PC-9 (cell line): ENCODE measurements around the gene MDFIC2. TPM values are rescaled to one million over a fixed set of nuclear protein-coding genes. Genes with fewer than 3 reads are reported as not detected.
"Not testable (repeated sequence)": the region's sequence is repeated elsewhere in the genome, so short reads cannot be mapped to it uniquely, and the experiment has no call there.

ENCODE experiments used
- BruUV-seq: library from RNA; stranded (reverse); fragments of 400-500 nt; replicated peaks from 2 replicates; lab custom pipeline; 2021; lab: Mats Ljungman, UMichigan
- CTCF ChIA-PET: fragments of 300-600 bp; sonication (Branson Sonifier 250); formaldehyde crosslinking; loops from one replicate; lab custom pipeline; 2022; ENCODE audit warnings: antibody characterized with exemption; lab: Charles Lee
- POLR2A ChIA-PET: fragments of 300-600 bp; sonication (Branson Sonifier 250); formaldehyde crosslinking; loops from one replicate; lab custom pipeline; 2022; ENCODE audit warnings: antibody characterized with exemption; ENCODE audit not compliant: unreplicated experiment; lab: Charles Lee
- DNase-seq, 2 experiments: peaks; one replicate each; pipeline versions ENCODE4 v3.0.0 to v3.0.0-alpha.2; 2015 to 2022; ENCODE audit warnings: mixed read lengths in 1 of 2
- H2AFZ ChIP-seq: fragments of 200-600 bp; sonication (generic); 2 replicates; pipeline ENCODE4 v1.8.1; 2017; ENCODE audit warnings: antibody characterized with exemption
- H3F3A ChIP-seq: fragments of 200-600 bp; sonication (generic); 2 replicates; pipeline ENCODE4 v1.8.1; 2017; ENCODE audit warnings: antibody characterized with exemption, mild to moderate bottlenecking, low read depth; ENCODE audit not compliant: insufficient read depth
- H3K27ac ChIP-seq: fragments of 200-600 bp; sonication (generic); 2 replicates; pipeline ENCODE4 v1.6.1; 2016; ENCODE audit warnings: mixed run types
- H3K27me3 ChIP-seq: fragments of 200-600 bp; sonication (generic); 2 replicates; pipeline ENCODE4 v1.6.1; 2016; ENCODE audit warnings: low read depth, mixed run types; ENCODE audit not compliant: insufficient read depth
- H3K36me3 ChIP-seq: fragments of 200-600 bp; sonication (generic); 2 replicates; pipeline ENCODE4 v1.6.1; 2016; ENCODE audit warnings: low read depth, mixed run types
- H3K4me1 ChIP-seq: fragments of 200-600 bp; sonication (generic); replicated peaks from 2 replicates; pipeline ENCODE4 v1.6.1; 2016; ENCODE audit warnings: mixed run types; ENCODE audit not compliant: insufficient read depth
- H3K4me2 ChIP-seq: fragments of 200-600 bp; sonication (generic); 2 replicates; pipeline ENCODE4 v1.6.1; 2017; ENCODE audit warnings: mixed run types
- H3K4me3 ChIP-seq: fragments of 200-600 bp; sonication (generic); 2 replicates; pipeline ENCODE4 v1.6.1; 2016; ENCODE audit warnings: mixed run types
- H3K79me2 ChIP-seq: fragments of 200-600 bp; sonication (generic); 2 replicates; pipeline ENCODE4 v1.6.1; 2017; ENCODE audit warnings: low read depth, mixed run types
- H3K9me2 ChIP-seq: fragments of 200-600 bp; sonication (generic); 2 replicates; pipeline ENCODE4 v1.8.1; 2017; ENCODE audit warnings: mild to moderate bottlenecking; ENCODE audit not compliant: insufficient read depth
- H3K9me3 ChIP-seq: fragments of 200-600 bp; sonication (generic); 2 replicates; pipeline ENCODE4 v1.8.1; 2016; ENCODE audit warnings: low read depth; ENCODE audit not compliant: insufficient read depth
- H4K20me1 ChIP-seq: fragments of 200-600 bp; sonication (generic); 2 replicates; pipeline ENCODE4 v1.8.1; 2017; ENCODE audit not compliant: insufficient read depth
- EZH2 ChIP-seq: fragments of 200-600 bp; sonication (generic); IDR thresholded peaks from 2 replicates; pipeline ENCODE4 v1.8.0; 2017; ENCODE audit warnings: antibody characterized with exemption, low read depth
- intact Hi-C: fragments of 100-400 bp; cut with micrococcal nuclease; formaldehyde crosslinking; loops from one replicate; pipeline ENCODE4 v1.10.0; 2022; ENCODE audit not compliant: unreplicated experiment
- total RNA-seq: library from RNA; stranded (reverse); gene quantifications from 2 replicates; pipeline ENCODE4 v1.2.3, GENCODE V29; 2021
- TF ChIP-seq, protein P1 (sequence below): fragments of 200-600 bp; sonication (generic); conservative IDR thresholded peaks from 2 replicates; pipeline ENCODE4 v1.6.1; 2017; ENCODE audit warnings: mixed run types, antibody characterized with exemption, mild to moderate bottlenecking, moderate library complexity

MDFIC2 gene
- total RNA-seq, 1 experiment from 2014 or later: not detected

DNA sequence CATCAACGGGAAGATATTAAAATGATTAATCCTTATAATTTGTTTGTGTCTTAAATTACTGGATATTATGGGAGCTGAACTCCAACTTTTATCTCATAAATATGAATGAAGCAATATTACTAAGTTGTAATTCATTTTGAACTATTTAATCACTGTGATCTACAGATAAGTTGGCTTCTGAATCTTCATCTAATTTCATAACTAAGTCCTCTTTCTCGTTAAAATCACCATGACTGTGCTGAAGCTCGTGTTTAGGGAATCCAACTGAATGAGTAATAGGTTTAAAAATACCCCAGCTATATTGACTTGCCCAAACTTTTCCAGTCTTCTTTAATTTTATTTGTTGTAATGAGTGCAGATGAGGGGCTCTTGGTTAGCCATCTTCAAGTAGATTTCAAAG, 14.1 kb downstream of the MDFIC2 start:
- no peak overlapping the region for H3K27ac ChIP-seq
- POLR2A ChIA-PET: no interaction called here
- no peaks in the 10 kb centered on the region for H3F3A ChIP-seq
- H3K4me3 ChIP-seq: no peak overlapping the region
- no peaks in the 10 kb centered on the region for H3K79me2 ChIP-seq
- H2AFZ ChIP-seq: no peak overlapping the region
- TF ChIP-seq, protein P1, sequence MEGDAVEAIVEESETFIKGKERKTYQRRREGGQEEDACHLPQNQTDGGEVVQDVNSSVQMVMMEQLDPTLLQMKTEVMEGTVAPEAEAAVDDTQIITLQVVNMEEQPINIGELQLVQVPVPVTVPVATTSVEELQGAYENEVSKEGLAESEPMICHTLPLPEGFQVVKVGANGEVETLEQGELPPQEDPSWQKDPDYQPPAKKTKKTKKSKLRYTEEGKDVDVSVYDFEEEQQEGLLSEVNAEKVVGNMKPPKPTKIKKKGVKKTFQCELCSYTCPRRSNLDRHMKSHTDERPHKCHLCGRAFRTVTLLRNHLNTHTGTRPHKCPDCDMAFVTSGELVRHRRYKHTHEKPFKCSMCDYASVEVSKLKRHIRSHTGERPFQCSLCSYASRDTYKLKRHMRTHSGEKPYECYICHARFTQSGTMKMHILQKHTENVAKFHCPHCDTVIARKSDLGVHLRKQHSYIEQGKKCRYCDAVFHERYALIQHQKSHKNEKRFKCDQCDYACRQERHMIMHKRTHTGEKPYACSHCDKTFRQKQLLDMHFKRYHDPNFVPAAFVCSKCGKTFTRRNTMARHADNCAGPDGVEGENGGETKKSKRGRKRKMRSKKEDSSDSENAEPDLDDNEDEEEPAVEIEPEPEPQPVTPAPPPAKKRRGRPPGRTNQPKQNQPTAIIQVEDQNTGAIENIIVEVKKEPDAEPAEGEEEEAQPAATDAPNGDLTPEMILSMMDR: no peak
- no peak for TF ChIP-seq EZH2
- CTCF ChIA-PET: no interaction called here
- H3K36me3 ChIP-seq: no peaks in the 10 kb centered on the region
- no peaks in the 10 kb centered on the region for H3K4me1 ChIP-seq
- no peaks in the 10 kb centered on the region for H3K9me3 ChIP-seq
- no peaks in the 10 kb centered on the region for H3K27me3 ChIP-seq
- DNase-seq: no peak
- H3K4me2 ChIP-seq: no peak overlapping the region
- no peaks in the 10 kb centered on the region for H4K20me1 ChIP-seq
- BruUV-seq: no TSS peak
- H3K9me2 ChIP-seq: no peaks in the 10 kb centered on the region
- intact Hi-C loops: no loop called here

DNA sequence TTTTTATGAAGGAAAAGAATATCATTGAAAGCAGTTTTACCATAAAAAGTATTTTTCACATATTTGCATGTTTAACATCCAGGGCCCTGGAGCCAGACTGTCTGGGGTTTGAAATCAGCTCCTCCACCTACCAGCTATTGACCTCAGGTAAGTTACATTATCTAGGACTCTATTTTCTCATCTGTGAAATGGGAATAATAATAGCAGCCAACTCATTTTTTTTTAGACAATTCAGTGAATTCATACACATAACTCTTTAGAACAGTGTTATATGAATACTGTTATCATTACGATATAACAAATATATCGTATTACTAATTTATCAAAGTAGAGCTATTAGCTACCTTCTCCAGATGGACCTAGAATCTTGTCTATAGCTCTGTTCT, 21.3 kb downstream of the MDFIC2 start:
- Histone ChIP-seq H3K9me3 (no peaks in the 10 kb centered on the region), H3K4me2 (no peak overlapping the region), H3K9me2 (no peaks in the 10 kb centered on the region), H3K4me3 (no peak overlapping the region), H3F3A (no peaks in the 10 kb centered on the region), H3K4me1 (no peaks in the 10 kb centered on the region), H3K79me2 (no peaks in the 10 kb centered on the region), H4K20me1 (no peaks in the 10 kb centered on the region), H3K27me3 (no peaks in the 10 kb centered on the region), H3K27ac (no peak overlapping the region), H3K36me3 (no peaks in the 10 kb centered on the region), H2AFZ (no peak overlapping the region)
- POLR2A ChIA-PET: no interaction called here
- no TSS peak for BruUV-seq
- no peak for DNase-seq
- intact Hi-C loops: no loop called here
- TF ChIP-seq, protein P1: no peak
- TF ChIP-seq EZH2: no peak
- CTCF ChIA-PET: no interaction called here

DNA sequence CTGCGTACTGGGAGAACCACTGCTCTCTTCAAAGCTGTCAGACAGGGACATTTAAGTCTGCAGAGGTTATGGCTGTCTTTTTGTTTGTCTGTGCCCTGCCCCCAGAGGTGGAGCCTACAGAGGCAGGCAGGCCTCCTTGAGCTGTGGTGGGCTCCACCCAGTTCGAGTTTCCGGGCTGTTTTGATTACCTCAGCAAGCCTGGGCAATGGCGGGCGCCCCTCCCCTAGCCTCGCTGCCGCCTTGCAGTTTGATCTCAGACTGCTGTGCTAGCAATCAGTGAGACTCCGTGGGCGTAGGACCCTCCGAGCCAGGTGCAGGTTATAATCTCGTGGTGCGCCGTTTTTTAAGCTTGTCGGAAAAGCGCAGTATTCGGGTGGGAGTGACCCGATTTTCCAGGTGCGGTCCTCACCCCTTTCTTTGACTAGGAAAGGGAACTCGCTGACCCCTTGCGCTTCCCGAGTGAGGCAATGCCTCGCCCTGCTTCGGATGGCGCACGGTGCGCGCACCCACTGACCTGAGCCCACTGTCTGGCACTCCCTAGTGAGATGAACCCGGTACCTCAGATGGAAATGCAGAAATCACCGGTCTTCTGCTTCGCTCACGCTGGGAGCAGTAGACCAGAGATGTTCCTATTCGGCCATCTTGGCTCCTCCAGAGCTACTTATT, 21.9 kb downstream of the MDFIC2 start:
- H4K20me1 ChIP-seq, DNase-seq, H3K4me3 ChIP-seq, H3K79me2 ChIP-seq, H3F3A ChIP-seq, intact Hi-C loops, CTCF ChIA-PET, H3K4me2 ChIP-seq, H3K27me3 ChIP-seq, H3K9me3 ChIP-seq, H2AFZ ChIP-seq, H3K36me3 ChIP-seq, H3K27ac ChIP-seq, H3K9me2 ChIP-seq, BruUV-seq, POLR2A ChIA-PET, H3K4me1 ChIP-seq: not testable (repeated sequence)

DNA sequence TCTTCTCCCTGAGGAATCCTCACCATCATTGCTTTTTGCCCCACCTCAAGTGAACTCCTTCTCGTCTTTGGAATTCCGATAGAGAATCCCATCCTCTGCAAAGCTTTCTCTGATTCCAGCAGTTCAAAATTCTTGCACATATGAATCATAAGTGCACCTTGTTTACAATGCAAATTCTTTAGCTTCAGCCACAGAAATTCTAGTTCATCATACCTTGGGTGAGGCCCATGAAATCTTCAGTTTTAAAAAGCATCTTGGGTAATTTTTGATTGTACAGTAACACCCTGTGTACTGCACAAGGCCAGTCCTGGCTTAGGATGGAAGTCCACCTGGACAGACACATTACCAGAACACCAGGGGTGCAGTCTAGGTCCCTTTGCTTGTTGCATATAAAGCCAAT, 30.8 kb downstream of the MDFIC2 start:
- Histone ChIP-seq H3K9me2 (no peaks in the 10 kb centered on the region), H3K4me2 (no peak overlapping the region), H3K79me2 (no peaks in the 10 kb centered on the region), H3K27ac (no peak overlapping the region), H3K36me3 (no peaks in the 10 kb centered on the region), H3K4me3 (no peak overlapping the region), H3K9me3 (no peaks in the 10 kb centered on the region), H2AFZ (no peak overlapping the region), H3K4me1 (no peaks in the 10 kb centered on the region), H3K27me3 (no peaks in the 10 kb centered on the region), H4K20me1 (no peaks in the 10 kb centered on the region), H3F3A (no peaks in the 10 kb centered on the region)
- POLR2A ChIA-PET: no interaction called here
- CTCF ChIA-PET: no interaction called here
- no TSS peak for BruUV-seq
- DNase-seq: no peak
- intact Hi-C loops: no loop called here
- TF ChIP-seq, protein P1: no peak
- TF ChIP-seq EZH2: no peak
